Measurements from ENCODE around the gene SF3B4.

The SF3B4 gene

DNA sequence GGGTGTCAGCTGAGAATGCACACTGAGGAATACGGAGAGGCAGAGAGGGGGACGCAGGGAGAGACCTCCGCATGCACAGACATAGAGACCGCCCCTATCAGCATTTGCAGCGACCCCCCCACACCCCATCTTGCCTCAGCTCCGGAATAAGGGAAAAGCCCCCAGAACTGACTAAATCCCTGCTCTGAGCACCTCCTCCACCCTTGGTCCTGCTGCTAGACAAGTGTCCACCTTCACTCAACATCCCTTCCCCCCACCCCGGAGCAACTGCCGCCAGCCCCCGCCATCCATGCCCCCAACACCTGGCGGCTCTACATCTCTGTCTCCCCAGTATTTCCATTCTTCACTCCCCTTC lies 10.7 kb downstream of the SF3B4 start:
- in situ Hi-C loops (cut with HindIII; ENCODE audit: low sequenced_read_pairs), result no loop called here
- TF ChIP-seq, protein P1, sequence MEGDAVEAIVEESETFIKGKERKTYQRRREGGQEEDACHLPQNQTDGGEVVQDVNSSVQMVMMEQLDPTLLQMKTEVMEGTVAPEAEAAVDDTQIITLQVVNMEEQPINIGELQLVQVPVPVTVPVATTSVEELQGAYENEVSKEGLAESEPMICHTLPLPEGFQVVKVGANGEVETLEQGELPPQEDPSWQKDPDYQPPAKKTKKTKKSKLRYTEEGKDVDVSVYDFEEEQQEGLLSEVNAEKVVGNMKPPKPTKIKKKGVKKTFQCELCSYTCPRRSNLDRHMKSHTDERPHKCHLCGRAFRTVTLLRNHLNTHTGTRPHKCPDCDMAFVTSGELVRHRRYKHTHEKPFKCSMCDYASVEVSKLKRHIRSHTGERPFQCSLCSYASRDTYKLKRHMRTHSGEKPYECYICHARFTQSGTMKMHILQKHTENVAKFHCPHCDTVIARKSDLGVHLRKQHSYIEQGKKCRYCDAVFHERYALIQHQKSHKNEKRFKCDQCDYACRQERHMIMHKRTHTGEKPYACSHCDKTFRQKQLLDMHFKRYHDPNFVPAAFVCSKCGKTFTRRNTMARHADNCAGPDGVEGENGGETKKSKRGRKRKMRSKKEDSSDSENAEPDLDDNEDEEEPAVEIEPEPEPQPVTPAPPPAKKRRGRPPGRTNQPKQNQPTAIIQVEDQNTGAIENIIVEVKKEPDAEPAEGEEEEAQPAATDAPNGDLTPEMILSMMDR (IDR thresholded peaks at IDR 0.05; ENCODE audit: low read depth, low read length, missing control alignments), result no peak

DNA sequence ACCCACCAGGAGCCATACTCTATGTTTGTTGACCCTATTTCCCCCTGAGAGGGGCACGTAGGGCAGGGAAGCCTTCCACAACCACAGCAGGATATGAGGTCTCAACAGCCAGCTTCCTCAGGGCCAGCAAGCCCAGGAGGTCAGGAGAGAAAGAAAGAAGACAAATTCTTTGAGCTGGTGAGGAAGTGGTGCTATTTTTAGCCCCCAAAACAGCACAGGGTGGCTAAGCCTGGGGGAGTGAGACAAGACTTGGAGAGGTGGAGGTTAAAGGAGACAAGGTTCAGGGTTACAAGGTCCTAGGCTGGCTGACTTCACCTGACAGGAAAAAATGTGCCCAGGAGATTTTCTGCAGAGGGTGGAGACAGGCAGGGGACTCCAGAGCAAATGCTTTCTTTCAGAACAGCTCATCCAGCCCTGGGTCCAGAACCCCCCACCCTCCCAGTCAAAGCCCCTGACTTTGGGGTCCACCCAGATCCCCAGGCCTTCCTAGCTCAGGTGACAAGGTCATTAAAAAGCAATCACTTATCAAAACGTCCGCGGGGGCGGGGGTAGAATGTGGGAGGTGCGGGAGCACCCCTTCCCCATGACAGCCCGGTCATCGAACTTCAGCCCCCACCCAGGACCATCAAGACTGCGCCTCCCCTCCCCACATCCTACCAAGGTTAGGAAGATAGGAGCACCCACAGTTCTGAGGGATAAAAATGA lies 11.3 kb downstream of the SF3B4 start:
- no peak for DNase-seq (ENCODE audit: low read depth)
- in situ Hi-C loops (cut with HindIII; ENCODE audit: low sequenced_read_pairs), result no loop called here
- TF ChIP-seq, protein P1 (IDR thresholded peaks at IDR 0.05; ENCODE audit: low read depth, low read length, missing control alignments), result no peak
- H3K4me3 ChIP-seq (ENCODE audit: low read depth, low read length), result peak overlapping the region; percentile 52

More for the DNA sequence above, 10.7 kb downstream of the SF3B4 start:
- DNase-seq (ENCODE audit: low read depth), result no peak
- H3K4me3 ChIP-seq (ENCODE audit: low read depth, low read length), result peak overlapping the region; percentile 52

DNA sequence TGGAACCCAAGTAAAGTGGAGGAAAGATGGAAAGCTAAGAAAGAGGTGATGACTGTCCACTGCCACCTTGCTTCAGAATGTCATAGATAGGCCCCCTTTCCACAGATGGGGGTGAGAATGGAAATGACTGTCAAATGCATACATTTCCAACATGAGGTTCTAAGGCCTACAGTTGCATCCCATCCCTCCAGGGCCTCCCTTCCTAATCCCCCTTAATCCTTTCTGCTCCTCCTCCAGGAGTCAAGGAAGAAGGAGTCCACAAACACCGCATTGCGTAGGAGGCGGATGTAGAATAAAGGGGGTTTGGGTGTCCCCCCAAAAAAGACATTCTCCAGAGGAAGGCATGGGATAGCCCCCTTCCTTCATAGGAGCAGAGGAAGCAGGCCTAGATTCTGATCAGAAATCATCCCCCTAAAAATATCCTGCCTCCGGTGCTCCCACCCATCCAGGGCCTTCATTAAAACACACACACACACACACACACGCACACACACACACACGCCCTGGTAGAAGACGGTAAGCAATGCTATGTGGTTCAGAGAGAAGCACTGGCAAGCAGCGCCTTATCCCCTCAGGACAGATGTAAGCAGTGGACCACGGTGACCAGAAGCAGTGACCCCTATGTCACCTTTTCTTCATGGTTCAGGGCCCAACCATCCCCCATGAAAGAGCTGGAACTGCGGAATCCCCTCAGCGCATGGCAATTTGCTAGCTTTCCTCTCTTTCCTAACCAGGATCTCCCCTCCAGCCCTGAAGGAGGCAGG lies 12.0 kb downstream of the SF3B4 start:
- in situ Hi-C loops (cut with HindIII; ENCODE audit: low sequenced_read_pairs), result no loop called here
- no peak overlapping the region for H3K4me3 ChIP-seq (ENCODE audit: low read depth, low read length)
- no peak for DNase-seq (ENCODE audit: low read depth)
- TF ChIP-seq, protein P1 (IDR thresholded peaks at IDR 0.05; ENCODE audit: low read depth, low read length, missing control alignments), result no peak

DNA sequence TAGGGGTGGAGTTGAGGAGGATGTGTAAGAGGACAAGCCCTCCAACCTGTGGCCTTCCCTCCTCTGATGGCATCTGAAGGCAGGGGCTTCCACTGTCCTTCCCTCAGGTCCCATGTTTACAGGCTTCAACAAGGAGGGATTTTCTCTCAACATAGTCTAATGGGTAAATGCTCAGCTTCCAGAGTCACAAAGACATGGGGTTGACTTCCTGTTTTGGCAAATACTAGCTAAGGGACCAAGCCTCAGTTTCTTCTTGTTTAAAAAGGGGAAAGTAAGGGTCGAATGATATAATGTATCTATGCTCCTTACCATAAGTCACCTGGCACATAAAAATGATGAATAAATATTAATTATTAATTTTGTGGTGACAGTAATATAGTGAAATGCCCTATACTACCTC lies 13.1 kb downstream of the SF3B4 start:
- TF ChIP-seq, protein P1 (IDR thresholded peaks at IDR 0.05; ENCODE audit: low read depth, low read length, missing control alignments), result no peak
- no peak overlapping the region for H3K4me3 ChIP-seq (ENCODE audit: low read depth, low read length)
- in situ Hi-C loops (cut with HindIII; ENCODE audit: low sequenced_read_pairs), result no loop called here
- DNase-seq (ENCODE audit: low read depth), result no peak

DNA sequence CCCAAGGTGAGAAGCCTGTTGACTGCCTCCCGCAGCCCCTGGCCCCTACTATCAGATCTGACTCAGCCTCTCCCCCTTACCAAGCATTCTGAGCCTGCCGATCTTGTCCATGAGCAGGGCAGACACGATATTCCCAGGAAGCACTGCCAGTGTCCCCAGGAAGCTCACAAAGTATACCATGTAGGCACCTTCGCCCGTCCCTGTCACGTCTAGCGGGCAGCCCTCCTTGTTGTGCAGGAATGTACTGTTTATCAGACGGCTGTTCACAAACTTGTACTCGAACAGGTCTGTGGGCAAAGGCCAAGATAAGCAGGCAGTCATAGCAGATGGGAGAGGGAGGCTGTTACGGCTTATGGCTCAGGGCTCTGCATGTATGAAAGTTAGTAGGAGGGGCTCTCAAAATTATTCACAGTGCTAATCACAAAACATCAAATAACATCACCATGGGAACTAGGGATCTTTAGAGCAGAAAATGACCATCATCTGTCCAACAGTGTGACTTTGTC lies 21.0 kb downstream of the SF3B4 start:
- TF ChIP-seq, protein P1 (IDR thresholded peaks at IDR 0.05; ENCODE audit: low read depth, low read length, missing control alignments), result no peak
- no peak for DNase-seq (ENCODE audit: low read depth)
- in situ Hi-C loops (cut with HindIII; ENCODE audit: low sequenced_read_pairs), result no loop called here
- H3K4me3 ChIP-seq (ENCODE audit: low read depth, low read length), result no peak overlapping the region

DNA sequence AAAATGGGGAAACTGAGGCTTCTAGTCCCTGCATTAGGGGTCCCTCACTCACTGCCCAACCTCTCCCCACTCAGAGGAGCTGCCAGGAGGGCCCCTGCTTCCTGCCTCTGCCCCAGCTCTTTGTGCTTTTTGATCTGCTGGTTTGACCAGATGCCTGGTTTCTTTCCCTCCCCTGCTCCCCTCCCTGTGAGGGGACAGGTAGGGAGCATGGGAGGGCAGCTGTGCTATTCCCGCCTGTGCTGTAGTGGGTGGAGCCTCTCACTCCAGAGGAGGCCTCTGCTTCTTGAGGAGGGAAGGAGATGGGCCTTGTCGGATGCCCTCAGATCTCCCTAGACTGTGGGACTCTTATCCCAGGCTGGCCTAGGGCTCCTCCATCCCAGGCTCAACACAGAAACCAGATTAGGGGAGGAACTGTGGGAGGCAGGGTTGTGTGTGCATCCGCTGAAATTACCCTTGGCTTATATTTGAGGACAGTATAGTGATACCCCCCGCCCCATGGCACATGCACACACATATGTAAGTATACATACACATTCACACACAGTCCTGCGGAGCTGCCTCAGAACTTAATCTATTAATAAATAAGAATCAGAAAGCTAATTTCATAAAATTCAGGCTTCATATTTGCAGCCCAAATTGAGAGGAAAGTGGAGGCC lies 23.6 kb downstream of the SF3B4 start:
- TF ChIP-seq, protein P1 (IDR thresholded peaks at IDR 0.05; ENCODE audit: low read depth, low read length, missing control alignments), result no peak
- no peak overlapping the region for H3K4me3 ChIP-seq (ENCODE audit: low read depth, low read length)
- DNase-seq (ENCODE audit: low read depth), result no peak
- in situ Hi-C loops (cut with HindIII; ENCODE audit: low sequenced_read_pairs), result no loop called here
